Upper lobe of right lung (tissue), 1 donor: ENCODE measurements around the gene GJD4. TPM values are rescaled to one million over a fixed set of nuclear protein-coding genes. Genes with fewer than 3 reads are reported as not detected.

ENCODE experiments used
- ATAC-seq: fragments of 200-7000 bp; cut with Tn5 transposase; one replicate; pipeline ENCODE4 v1.9.1; 2020; ENCODE audit warnings: mild to moderate bottlenecking, moderate library complexity
- DNase-seq: peaks from one replicate; pipeline ENCODE4 v3.0.0-alpha.2; 2020
- H3K27ac ChIP-seq: fragments of 200-600 bp; one replicate; pipeline ENCODE4 v1.8.0; 2022
- H3K27me3 ChIP-seq: fragments of 200-600 bp; one replicate; pipeline ENCODE4 v1.8.0; 2022; ENCODE audit warnings: mild to moderate bottlenecking
- H3K36me3 ChIP-seq: fragments of 200-600 bp; one replicate; pipeline ENCODE4 v1.8.0; 2022
- H3K4me1 ChIP-seq: fragments of 200-600 bp; one replicate; pipeline ENCODE4 v1.8.0; 2022
- H3K4me3 ChIP-seq: fragments of 200-600 bp; one replicate; pipeline ENCODE4 v1.8.0; 2022; ENCODE audit warnings: mild to moderate bottlenecking
- H3K9me3 ChIP-seq: fragments of 200-600 bp; one replicate; pipeline ENCODE4 v1.8.0; 2022
- intact Hi-C: fragments of 100-400 bp; cut with DNase I; formaldehyde crosslinking; loops from one replicate; pipeline ENCODE4 v1.11.0; 2022
- long read RNA-seq: library from polyadenylated mRNA; unstranded; transcript quantifications from one replicate; pipeline ENCODE4 v2.0.0, GENCODE V29; 2021
- total RNA-seq: library from RNA; stranded (reverse); fragmentation: NEBNext Ultra II Directional; extraction: Animal tissue kit (Norgen Biotek cat#: 25700); gene quantifications from one replicate; pipeline ENCODE4 v1.2.1, GENCODE V29; 2021
- TF ChIP-seq, protein P1 (sequence below): fragments of 200-600 bp; IDR thresholded peaks from one replicate; pipeline ENCODE4 v1.8.0; 2022; ENCODE audit warnings: antibody characterized with exemption
- donor health status: DM: no; HTN: yes; CAD: no; lungs with severe emphysema.

The GJD4 gene
- total RNA-seq = not detected
- long read RNA-seq = 0 reads

DNA sequence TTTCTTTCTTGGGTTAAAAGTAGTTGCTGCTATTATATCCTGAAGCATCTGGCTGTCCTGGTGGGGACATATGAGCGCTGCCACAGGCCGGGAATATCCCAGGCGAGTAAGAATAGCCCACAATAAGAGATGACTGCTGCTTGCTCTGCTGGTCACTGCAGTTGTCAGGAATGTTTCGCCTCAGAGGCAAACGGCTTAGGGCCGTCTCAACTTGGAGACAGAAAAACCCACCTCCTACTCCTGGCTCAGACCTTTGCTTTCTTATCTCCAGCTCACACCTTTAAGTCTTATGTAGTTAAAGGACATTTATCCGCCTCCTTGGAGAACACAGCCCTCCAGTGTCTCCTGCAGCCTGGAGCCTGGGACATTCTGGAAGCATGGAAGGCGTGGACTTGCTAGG, at the start of gene GJD4:
TSS of gene GJD4 (plus strand) at position 151 of the 400 bp plus-strand sequence. CDS start at position 378, 227 bp downstream.
- DNase-seq = no peak

DNA sequence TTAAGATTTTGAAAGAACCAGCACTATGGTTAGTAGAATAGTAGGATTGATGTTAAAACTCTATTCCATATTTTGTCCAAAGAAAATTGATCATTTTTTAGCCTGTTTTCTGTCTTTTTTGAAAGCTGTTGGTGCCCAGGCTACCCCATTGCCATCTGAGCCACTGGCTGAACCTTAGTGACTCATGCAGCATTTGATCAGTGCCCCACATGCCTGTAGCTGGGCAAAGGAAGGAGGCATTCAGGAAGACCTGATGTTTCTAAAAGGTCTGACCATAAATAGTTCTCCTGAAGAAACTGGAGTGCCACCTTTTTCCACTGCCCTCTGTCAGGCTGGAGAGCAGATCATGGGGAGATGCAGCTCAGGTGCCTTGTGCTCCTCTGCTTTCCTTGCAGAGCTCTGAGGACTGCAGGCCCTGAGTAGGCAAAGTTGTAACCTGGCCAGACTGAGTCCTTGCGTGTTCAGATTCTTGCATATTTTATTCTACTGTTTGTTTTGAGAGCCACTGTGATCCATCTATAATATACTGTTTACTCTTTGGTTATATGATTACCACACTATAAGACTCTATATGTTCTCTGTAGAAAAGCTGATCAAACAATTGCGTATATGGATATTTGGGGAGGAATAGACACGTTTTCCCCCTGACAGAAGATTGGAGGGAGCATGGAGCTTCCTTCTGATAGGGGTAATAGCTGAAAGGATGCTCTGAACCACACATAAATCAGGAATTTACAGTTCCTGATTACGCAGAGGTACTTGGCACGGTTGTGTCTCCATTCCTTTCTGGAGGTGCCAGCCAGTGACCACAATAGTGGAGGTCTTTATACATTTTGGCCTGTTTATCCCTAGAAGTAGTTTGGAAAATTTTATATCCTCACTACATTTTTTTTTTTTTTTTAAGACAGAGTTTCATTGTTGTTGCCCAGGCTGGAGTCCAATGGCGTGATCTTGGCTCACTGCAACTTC, 48.9 kb upstream of the GJD4 start:
- Histone ChIP-seq H3K4me1 (no peaks in the 10 kb centered on the region), H3K27ac (no peak overlapping the region), H3K4me3 (no peak overlapping the region), H3K27me3 (no peaks in the 10 kb centered on the region), H3K9me3 (no peaks in the 10 kb centered on the region), H3K36me3 (peaks cover 16% of the 10 kb centered on the region)
- no peak for DNase-seq
- TF ChIP-seq, protein P1, sequence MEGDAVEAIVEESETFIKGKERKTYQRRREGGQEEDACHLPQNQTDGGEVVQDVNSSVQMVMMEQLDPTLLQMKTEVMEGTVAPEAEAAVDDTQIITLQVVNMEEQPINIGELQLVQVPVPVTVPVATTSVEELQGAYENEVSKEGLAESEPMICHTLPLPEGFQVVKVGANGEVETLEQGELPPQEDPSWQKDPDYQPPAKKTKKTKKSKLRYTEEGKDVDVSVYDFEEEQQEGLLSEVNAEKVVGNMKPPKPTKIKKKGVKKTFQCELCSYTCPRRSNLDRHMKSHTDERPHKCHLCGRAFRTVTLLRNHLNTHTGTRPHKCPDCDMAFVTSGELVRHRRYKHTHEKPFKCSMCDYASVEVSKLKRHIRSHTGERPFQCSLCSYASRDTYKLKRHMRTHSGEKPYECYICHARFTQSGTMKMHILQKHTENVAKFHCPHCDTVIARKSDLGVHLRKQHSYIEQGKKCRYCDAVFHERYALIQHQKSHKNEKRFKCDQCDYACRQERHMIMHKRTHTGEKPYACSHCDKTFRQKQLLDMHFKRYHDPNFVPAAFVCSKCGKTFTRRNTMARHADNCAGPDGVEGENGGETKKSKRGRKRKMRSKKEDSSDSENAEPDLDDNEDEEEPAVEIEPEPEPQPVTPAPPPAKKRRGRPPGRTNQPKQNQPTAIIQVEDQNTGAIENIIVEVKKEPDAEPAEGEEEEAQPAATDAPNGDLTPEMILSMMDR = no peak
- no peak for ATAC-seq
- intact Hi-C loops = no loop called here

More for the DNA sequence above, at the start of gene GJD4:
- Histone ChIP-seq H3K4me3 (no peak within 1 kb of the TSS), H3K4me1 (no peaks in the 10 kb centered on the region), H3K9me3 (no peaks in the 10 kb centered on the region), H3K36me3 (no peaks in the 10 kb centered on the region), H3K27me3 (peaks cover 25% of the 10 kb centered on the region), H3K27ac (no peak within 1 kb of the TSS)
- intact Hi-C loops = no loop called here
- no peak for ATAC-seq
- TF ChIP-seq, protein P1 = no peak

DNA sequence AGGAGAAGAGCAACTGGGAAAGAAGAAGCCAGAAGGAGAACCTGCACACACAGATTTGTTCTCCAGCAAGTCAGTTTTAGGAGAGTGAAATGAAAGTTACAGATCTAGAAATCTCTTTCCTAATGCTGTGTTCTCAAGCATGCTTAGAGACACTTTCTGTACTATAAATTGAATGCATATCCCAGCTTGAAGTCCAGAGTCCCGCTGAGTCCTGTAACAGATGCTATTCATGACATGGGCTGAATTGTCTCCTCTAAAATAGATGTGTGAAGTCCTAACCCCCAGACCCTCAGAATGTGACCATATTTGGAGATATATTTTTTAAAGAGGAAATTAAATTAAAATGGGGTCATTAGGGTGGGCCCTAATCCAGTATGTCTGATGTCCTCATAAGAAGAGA, 46.9 kb upstream of the GJD4 start:
- no peaks in the 10 kb centered on the region for H3K4me1 ChIP-seq
- no peak overlapping the region for H3K27ac ChIP-seq
- intact Hi-C loops = no loop called here
- H3K4me3 ChIP-seq = no peak overlapping the region
- ATAC-seq (no peak), DNase-seq (no peak)
- H3K9me3 ChIP-seq = no peaks in the 10 kb centered on the region
- H3K27me3 ChIP-seq = no peaks in the 10 kb centered on the region
- H3K36me3 ChIP-seq = peaks cover 8% of the 10 kb centered on the region
- TF ChIP-seq, protein P1 = no peak

GRCh38 chr10:35559416-35559815, 45.7 kb upstream of the GJD4 start:
- no peaks in the 10 kb centered on the region for H3K4me1 ChIP-seq
- no peak overlapping the region for H3K27ac ChIP-seq
- no peaks in the 10 kb centered on the region for H3K27me3 ChIP-seq
- no peak overlapping the region for H3K4me3 ChIP-seq
- DNase-seq = no peak
- TF ChIP-seq, protein P1 = no peak
- H3K36me3 ChIP-seq = no peaks in the 10 kb centered on the region
- no peaks in the 10 kb centered on the region for H3K9me3 ChIP-seq
- ATAC-seq = no peak
- intact Hi-C loops = no loop called here

GRCh38 chr10:35561715-35562114, 43.4 kb upstream of the GJD4 start:
- TF ChIP-seq, protein P1 = no peak
- no peak for ATAC-seq
- Histone ChIP-seq H3K27ac (no peak overlapping the region), H3K36me3 (peaks cover 10% of the 10 kb centered on the region), H3K4me1 (no peaks in the 10 kb centered on the region), H3K4me3 (no peak overlapping the region), H3K27me3 (no peaks in the 10 kb centered on the region), H3K9me3 (no peaks in the 10 kb centered on the region)
- no peak for DNase-seq
- intact Hi-C loops = no loop called here
